Measurements from ENCODE around the gene ARHGAP33.
"Not testable (repeated sequence)": the region's sequence is repeated elsewhere in the genome, so short reads cannot be mapped to it uniquely, and the experiment has no call there.

ARHGAP33 gene

GRCh38 chr19:35796645-35797542, 21.5 kb downstream of the ARHGAP33 start:
- no peak for DNase-seq

- DNase-seq = peak; percentile 60
Observed at GRCh38 chr19:35797663-35798062, 22.3 kb downstream of the ARHGAP33 start.

- DNase-seq = no peak
Observed at GRCh38 chr19:35801828-35802227, 26.5 kb downstream of the ARHGAP33 start.

GRCh38 chr19:35805526-35806102, 30.2 kb downstream of the ARHGAP33 start:
- no peak for DNase-seq

GRCh38 chr19:35806597-35806996, 31.2 kb downstream of the ARHGAP33 start:
- no peak for DNase-seq

- no peak for DNase-seq
Observed at GRCh38 chr19:35807633-35808032, 32.3 kb downstream of the ARHGAP33 start.

- no peak for DNase-seq
Observed at GRCh38 chr19:35811317-35812219, 36.2 kb downstream of the ARHGAP33 start.

GRCh38 chr19:35812220-35813042, 37.1 kb downstream of the ARHGAP33 start, which contains the start of gene PRODH2:
Gene PRODH2 (minus strand): TSS chr19:35812845. CDS start chr19:35812805, 40 bp downstream.
- DNase-seq = no peak

- DNase-seq = no peak
Observed at GRCh38 chr19:35813043-35813890, 37.9 kb downstream of the ARHGAP33 start.

- DNase-seq = no peak
Observed at GRCh38 chr19:35816262-35816661, 40.9 kb downstream of the ARHGAP33 start.

- no peak for DNase-seq
Observed at GRCh38 chr19:35816846-35817245, 41.5 kb downstream of the ARHGAP33 start.

- DNase-seq = no peak
Observed at GRCh38 chr19:35818445-35818844, 43.1 kb downstream of the ARHGAP33 start.

- DNase-seq = peak; percentile 48
Observed at GRCh38 chr19:35822579-35822978, 47.2 kb downstream of the ARHGAP33 start.

GRCh38 chr19:35824150-35824549, 48.8 kb downstream of the ARHGAP33 start:
- no peak for DNase-seq

GRCh38 chr19:35828692-35829301, 53.4 kb downstream of the ARHGAP33 start:
- peak; percentile 84 for DNase-seq

GRCh38 chr19:35830986-35831385, 55.6 kb downstream of the ARHGAP33 start:
- no peak for DNase-seq

GRCh38 chr19:35832054-35832453, 56.7 kb downstream of the ARHGAP33 start:
- DNase-seq = no peak

GRCh38 chr19:35833972-35834371, 58.6 kb downstream of the ARHGAP33 start:
- no peak for DNase-seq

GRCh38 chr19:35836096-35836495, 60.7 kb downstream of the ARHGAP33 start:
- DNase-seq = not testable (repeated sequence)
